GM12875 (cell line): ENCODE data around the gene MAP7D3.

Source experiments
- H3K4me3 ChIP-seq: one replicate; pipeline ENCODE4 v1.5.1; 2011; ENCODE audit warnings: low read depth, low read length, control low read depth
- CTCF ChIP-seq: IDR thresholded peaks from 2 replicates; pipeline ENCODE4 v1.5.1; 2011; ENCODE audit warnings: low read depth, mild to moderate bottlenecking, control low read depth, inconsistent platforms, low read length, moderate library complexity, borderline replicate concordance; ENCODE audit not compliant: insufficient read depth

MAP7D3 gene

DNA sequence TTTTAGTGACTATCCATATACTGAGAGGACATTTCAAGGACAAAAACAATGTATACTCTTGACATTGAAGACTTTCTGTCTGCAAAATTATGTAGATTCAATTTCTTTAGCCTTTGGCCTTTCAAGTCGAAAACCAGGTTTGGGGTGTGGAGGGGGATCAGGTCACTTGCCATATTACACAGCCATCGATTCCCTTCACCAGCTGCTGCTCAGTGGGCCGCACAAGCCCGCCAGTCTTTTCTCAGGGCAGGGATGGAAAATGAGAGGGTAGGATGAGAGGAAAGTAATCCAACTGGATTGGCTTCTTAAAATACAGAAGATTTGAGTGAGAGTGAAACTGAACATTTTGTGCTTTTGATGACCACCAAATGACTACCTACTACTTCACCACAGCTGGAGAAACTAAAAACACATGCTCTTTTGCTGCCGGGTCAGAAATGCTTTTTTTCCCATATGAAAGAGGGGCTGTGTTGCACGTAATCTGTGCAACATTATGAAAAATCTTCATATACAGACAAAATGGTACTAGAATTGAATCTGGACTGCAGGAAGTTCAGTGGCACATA is 52.4 kb downstream of the MAP7D3 start:
- TF ChIP-seq CTCF, result no peak

DNA sequence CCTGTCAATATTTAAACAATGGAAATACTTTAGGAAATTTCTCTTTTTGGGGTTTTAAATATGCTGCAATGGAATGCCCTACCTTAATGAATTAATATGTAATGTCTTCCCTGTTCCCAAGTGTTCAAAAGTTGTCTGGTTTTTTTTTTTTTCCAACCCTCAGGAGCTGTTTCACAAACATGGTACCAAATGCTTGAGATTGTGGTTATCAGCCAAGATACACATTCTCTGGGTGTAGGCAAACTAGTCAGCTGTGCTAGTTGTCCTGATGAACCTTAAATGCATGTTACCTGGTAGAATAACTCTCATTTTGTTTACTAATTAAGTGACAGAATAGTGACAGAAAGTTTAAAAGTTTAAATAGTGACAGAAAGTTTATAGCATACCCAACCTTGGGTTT is 53.2 kb downstream of the MAP7D3 start:
- no peak for TF ChIP-seq CTCF
- H3K4me3 ChIP-seq, result no peak overlapping the region

More for the DNA sequence above, 52.4 kb downstream of the MAP7D3 start:
- H3K4me3 ChIP-seq, result no peak overlapping the region

DNA sequence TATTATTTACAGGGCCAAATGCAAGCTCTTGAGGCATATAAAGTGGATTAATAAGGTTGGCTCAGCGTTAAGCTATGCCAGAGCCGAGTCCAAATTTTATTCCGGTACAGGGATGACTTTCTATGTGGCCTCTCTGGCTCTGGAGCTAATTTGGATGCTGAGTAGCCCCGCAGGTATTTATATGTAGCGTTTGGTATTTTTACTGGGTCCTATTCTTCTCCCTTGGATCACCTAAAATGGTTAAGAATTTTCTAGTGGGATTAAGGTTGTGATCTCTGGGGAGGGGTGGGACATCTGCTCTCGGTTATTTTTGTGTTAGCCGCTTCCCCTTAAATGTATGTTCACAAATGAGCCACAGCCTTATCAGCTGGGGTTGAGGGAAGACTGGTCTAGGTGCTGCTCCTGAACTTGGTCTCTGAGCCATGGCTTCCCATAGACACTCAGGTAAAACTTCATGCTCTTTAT is 54.5 kb downstream of the MAP7D3 start:
- H3K4me3 ChIP-seq, result no peak overlapping the region
- no peak for TF ChIP-seq CTCF

DNA sequence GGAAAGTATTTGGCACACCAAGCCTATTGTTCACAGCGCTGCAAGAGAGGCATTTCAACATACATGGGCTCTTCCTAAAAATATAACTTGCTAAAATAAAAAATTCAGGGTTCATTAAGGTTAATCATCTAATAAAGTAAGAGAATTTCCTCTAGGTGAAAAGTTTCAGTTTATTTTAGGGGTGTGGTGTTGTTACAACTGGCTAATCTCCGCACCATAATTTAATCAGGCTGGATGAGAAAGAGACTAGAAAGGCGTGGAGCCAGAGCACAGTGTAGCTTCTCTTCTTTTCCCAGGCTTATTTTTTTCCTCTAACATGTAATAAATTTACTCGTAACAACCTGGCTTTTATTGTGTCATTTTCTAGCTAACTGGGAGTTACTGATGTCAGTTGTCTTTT is 56.0 kb downstream of the MAP7D3 start:
- no peak for TF ChIP-seq CTCF
- H3K4me3 ChIP-seq, result no peak overlapping the region

DNA sequence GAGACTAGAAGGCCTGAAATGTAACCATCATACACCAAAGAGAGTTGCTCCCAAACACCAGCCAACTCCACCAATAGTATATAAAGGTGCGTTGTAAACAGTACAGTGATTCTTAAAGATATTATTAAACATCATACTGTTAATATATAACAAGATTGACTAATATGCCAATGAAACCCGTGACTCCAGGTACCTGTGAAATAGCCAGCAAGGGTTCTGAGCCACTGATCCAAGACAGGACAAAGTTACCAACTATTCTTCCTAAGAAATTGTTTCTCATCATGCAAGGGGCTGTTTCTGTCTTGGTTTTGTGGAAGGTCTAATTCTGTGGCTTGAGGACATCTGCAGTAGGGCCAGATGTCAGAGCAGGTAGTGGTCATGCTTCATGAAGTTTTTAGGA is 56.7 kb downstream of the MAP7D3 start:
- H3K4me3 ChIP-seq, result no peak overlapping the region
- TF ChIP-seq CTCF, result no peak

DNA sequence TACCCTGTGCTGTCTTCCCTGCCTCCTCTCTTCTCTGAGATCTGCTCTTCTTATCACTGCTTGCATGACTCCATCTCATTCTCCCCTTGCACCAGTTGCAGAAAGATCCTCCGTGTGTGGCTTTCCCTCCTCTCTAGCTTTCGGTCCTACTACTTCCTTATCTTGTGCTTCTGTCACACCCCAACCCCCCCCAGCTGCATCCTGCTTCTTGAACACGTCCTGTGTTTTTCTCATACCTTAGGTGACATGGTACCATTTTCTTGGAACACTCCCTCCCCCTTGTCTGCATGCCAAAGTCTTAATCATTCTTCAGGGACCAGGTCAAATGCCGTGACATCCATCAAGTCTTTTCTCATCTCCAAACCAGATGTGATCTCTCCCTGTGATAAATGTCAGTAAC is 57.4 kb downstream of the MAP7D3 start:
- no peak for TF ChIP-seq CTCF
- H3K4me3 ChIP-seq, result no peak overlapping the region

DNA sequence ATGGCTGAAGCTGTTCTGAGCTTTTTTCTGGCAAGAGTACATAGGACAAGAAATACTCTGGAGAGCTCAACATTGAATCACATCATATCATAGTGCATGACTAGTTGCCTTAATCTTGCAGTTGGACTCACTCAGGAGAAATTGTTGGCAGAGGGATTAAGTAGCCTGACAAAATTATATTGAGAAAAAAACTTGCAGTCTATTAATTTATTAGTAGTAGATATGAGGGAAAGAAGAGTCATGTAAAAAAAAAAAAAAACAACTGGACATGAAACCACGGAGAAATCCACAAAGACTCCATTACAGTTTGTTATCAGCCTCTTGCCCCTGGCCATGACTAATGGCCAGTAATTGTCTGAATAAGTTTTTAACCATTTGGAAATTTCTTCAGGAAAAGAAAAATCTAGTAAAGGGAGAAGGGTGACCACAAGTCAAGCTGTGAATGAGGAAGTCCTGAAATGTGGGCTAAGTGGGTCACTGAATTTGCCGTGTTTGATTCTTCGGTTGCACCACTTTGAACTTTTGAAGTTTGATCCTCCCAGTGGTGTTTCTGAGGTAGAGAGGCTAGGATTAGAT is 58.3 kb downstream of the MAP7D3 start:
- H3K4me3 ChIP-seq, result no peak overlapping the region
- no peak for TF ChIP-seq CTCF
